ENCODE results near the gene PRSS27. TPM values are rescaled to one million over a fixed set of nuclear protein-coding genes. Genes with fewer than 3 reads are reported as not detected.
A peak's percentile ranks its signal among the peaks of the same experiment; 100 is the strongest.
"Not testable (repeated sequence)": the region's sequence is repeated elsewhere in the genome, so short reads cannot be mapped to it uniquely, and the experiment has no call there.

PRSS27 gene
- polyA plus RNA-seq, 3 donors, result 1.5 to 2.0 (median 1.8) TPM

GRCh38 chr16:2737238-2737605 lies 17.2 kb upstream of the PRSS27 start:
- no peak for DNase-seq (ENCODE audit: extremely low read depth in 1 of 11, low read depth in 9 of 11, low spot score in 4 of 11)

- no peak for DNase-seq (ENCODE audit: extremely low read depth in 1 of 11, low read depth in 9 of 11, low spot score in 4 of 11)
These were observed 16.6 kb upstream of the PRSS27 start for GRCh38 chr16:2736476-2737237.

- DNase-seq (ENCODE audit: extremely low read depth in 1 of 11, low read depth in 9 of 11, low spot score in 4 of 11), result no peak
These were observed 15.0 kb upstream of the PRSS27 start for GRCh38 chr16:2734844-2735515.

- DNase-seq (ENCODE audit: extremely low read depth in 1 of 11, low read depth in 9 of 11, low spot score in 4 of 11), result no peak
These were observed 8.0 kb upstream of the PRSS27 start for GRCh38 chr16:2728034-2728433.

- no peak for DNase-seq (ENCODE audit: extremely low read depth in 1 of 11, low read depth in 9 of 11, low spot score in 4 of 11)
These were observed 6.9 kb upstream of the PRSS27 start for GRCh38 chr16:2726923-2727322.

GRCh38 chr16:2724816-2725348 lies 4.9 kb upstream of the PRSS27 start:
- DNase-seq (ENCODE audit: extremely low read depth in 1 of 11, low read depth in 9 of 11, low spot score in 4 of 11), result no peak

GRCh38 chr16:2724088-2724676 lies 4.2 kb upstream of the PRSS27 start:
- DNase-seq (ENCODE audit: extremely low read depth in 1 of 11, low read depth in 9 of 11, low spot score in 4 of 11), result no peak

- DNase-seq (ENCODE audit: extremely low read depth in 1 of 11, low read depth in 9 of 11, low spot score in 4 of 11), result not testable (repeated sequence)
These were observed 1.7 kb upstream of the PRSS27 start for GRCh38 chr16:2721634-2722173.

- peak; percentile 39 to 77 (median 69) for DNase-seq (ENCODE audit: extremely low read depth in 1 of 11, low read depth in 9 of 11, low spot score in 4 of 11)
These were observed 952 bp upstream of the PRSS27 start for GRCh38 chr16:2720719-2721633.

GRCh38 chr16:2719328-2720063 lies 528 bp downstream of the PRSS27 start:
- DNase-seq (ENCODE audit: extremely low read depth in 1 of 11, low read depth in 9 of 11, low spot score in 4 of 11), result no peak

GRCh38 chr16:2717383-2718263 lies 2.4 kb downstream of the PRSS27 start:
- no peak for DNase-seq (ENCODE audit: extremely low read depth in 1 of 11, low read depth in 9 of 11, low spot score in 4 of 11)

GRCh38 chr16:2716948-2717347 lies 3.1 kb downstream of the PRSS27 start:
- DNase-seq (ENCODE audit: extremely low read depth in 1 of 11, low read depth in 9 of 11, low spot score in 4 of 11), result no peak

- DNase-seq (ENCODE audit: extremely low read depth in 1 of 11, low read depth in 9 of 11, low spot score in 4 of 11), result no peak
These were observed 3.8 kb downstream of the PRSS27 start for GRCh38 chr16:2715966-2716885.

- peak in 10 of 11 donors; percentile 24 to 65 (median 56) for DNase-seq (ENCODE audit: extremely low read depth in 1 of 11, low read depth in 9 of 11, low spot score in 4 of 11)
These were observed 4.5 kb downstream of the PRSS27 start for GRCh38 chr16:2715519-2715918.

GRCh38 chr16:2715064-2715463 lies 5.0 kb downstream of the PRSS27 start:
- no peak for DNase-seq (ENCODE audit: extremely low read depth in 1 of 11, low read depth in 9 of 11, low spot score in 4 of 11)
